ENCODE data around the gene MACROD2. TPM values are rescaled to one million over a fixed set of nuclear protein-coding genes. Genes with fewer than 3 reads are reported as not detected.

Gene MACROD2
- total RNA-seq, 2 donors from 2014 or later = 0.95 to 4.2 TPM

DNA sequence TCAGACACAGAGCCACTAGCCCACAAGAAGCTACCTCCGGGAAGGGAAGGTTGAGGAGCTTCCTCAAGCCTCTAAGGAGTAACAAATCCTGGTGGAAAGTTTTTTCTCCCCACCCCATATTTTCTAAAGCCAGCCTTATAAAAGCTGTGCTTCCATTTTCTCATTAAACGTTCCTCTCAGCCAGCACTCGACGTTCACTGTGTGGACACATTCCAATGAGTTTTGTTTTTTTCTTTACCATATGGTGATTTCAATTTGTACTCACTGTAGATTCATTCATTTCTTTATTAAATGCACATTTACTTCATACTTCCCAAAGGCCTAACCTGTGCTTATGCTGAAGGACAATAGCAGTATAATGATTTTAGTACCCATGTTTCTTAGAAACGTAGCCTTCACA is 536.5 kb downstream of the MACROD2 start:
- H3K4me3 ChIP-seq = no peak overlapping the region
- ATAC-seq (ENCODE audit: insufficient number of reproducible peaks, low FRiP score, low read depth) (no peak), DNase-seq (ENCODE audit: low spot score) (no peak)
- TF ChIP-seq, protein P1, sequence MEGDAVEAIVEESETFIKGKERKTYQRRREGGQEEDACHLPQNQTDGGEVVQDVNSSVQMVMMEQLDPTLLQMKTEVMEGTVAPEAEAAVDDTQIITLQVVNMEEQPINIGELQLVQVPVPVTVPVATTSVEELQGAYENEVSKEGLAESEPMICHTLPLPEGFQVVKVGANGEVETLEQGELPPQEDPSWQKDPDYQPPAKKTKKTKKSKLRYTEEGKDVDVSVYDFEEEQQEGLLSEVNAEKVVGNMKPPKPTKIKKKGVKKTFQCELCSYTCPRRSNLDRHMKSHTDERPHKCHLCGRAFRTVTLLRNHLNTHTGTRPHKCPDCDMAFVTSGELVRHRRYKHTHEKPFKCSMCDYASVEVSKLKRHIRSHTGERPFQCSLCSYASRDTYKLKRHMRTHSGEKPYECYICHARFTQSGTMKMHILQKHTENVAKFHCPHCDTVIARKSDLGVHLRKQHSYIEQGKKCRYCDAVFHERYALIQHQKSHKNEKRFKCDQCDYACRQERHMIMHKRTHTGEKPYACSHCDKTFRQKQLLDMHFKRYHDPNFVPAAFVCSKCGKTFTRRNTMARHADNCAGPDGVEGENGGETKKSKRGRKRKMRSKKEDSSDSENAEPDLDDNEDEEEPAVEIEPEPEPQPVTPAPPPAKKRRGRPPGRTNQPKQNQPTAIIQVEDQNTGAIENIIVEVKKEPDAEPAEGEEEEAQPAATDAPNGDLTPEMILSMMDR (IDR thresholded peaks at IDR 0.05) = no peak
- H3K9me3 ChIP-seq = no peaks in the 10 kb centered on the region
- no peaks in the 10 kb centered on the region for H3K4me1 ChIP-seq (ENCODE audit: control insufficient read depth in 1 of 2, low read depth in 2 of 2)
- no peaks in the 10 kb centered on the region for H3K36me3 ChIP-seq
- H3K27ac ChIP-seq = no peak overlapping the region
- no peaks in the 10 kb centered on the region for H3K27me3 ChIP-seq (replicated peaks; ENCODE audit: insufficient read depth)

DNA sequence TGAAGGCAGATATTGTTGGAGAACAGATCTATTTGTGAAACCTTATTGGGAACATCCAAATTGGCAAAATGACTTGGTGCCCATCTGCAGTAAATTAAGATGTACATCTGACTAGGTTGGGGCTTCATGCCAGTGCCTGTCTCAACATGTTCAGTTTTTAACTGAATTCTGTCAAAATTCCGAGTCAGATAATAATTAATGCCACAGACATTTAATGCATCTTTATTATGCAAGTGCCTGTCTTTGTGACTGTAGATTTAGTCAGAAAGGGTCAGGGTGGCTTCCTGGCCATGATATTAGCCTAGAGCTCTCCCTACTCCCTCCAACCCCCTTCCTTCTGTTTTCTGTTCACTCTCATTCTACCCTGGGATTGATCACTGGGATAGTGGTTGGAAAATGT is 541.4 kb downstream of the MACROD2 start:
- Histone ChIP-seq H3K4me1 (ENCODE audit: control insufficient read depth in 1 of 2, low read depth in 2 of 2) (no peaks in the 10 kb centered on the region), H3K36me3 (no peaks in the 10 kb centered on the region), H3K27me3 (replicated peaks; ENCODE audit: insufficient read depth) (no peaks in the 10 kb centered on the region), H3K4me3 (no peak overlapping the region), H3K27ac (no peak overlapping the region), H3K9me3 (no peaks in the 10 kb centered on the region)
- ATAC-seq (ENCODE audit: insufficient number of reproducible peaks, low FRiP score, low read depth) (no peak), DNase-seq (ENCODE audit: low spot score) (no peak)
- TF ChIP-seq, protein P1 (IDR thresholded peaks at IDR 0.05) = no peak

DNA sequence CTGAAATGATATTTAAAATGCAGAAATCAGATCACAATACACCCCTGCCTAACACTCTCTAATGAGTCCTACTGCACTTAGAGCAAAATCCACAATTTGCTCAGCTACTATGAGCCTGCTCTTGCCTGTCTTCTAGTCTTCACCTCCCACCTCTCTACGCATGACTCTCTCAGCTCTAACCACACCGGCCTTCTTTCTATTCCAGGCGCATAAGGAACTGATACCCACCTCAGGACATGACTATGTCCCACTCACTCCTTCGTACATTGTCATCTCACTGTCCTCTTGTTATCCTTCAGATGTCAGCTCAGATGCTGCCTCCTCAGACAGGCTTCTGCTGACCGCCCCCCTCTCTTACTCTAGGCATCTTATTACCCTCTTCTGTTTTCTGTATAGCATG is 543.1 kb downstream of the MACROD2 start:
- DNase-seq (ENCODE audit: low spot score) = no peak
- ATAC-seq (ENCODE audit: insufficient number of reproducible peaks, low FRiP score, low read depth) = no peak
- Histone ChIP-seq H3K36me3 (no peaks in the 10 kb centered on the region), H3K9me3 (no peaks in the 10 kb centered on the region), H3K27ac (no peak overlapping the region), H3K4me3 (no peak overlapping the region), H3K27me3 (replicated peaks; ENCODE audit: insufficient read depth) (no peaks in the 10 kb centered on the region), H3K4me1 (ENCODE audit: control insufficient read depth in 1 of 2, low read depth in 2 of 2) (no peaks in the 10 kb centered on the region)
- TF ChIP-seq, protein P1 (IDR thresholded peaks at IDR 0.05) = no peak

DNA sequence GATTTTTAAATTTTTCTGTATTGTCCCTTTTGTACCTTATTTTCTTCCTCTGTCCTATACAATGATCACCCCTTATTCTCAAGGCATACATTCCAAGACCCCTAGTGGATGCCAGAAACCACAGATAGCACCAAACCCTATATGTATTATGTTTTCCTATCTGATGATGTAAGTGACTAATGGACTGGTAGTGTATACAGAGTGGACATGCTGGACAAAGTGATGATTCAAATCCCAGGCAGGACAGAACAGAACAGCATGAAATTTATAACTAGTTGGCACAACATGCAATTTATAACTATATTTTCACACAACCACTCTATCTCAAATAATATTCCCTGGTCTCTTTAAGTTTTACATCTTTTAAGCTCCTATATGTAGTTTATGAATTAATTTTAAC is 547.7 kb downstream of the MACROD2 start:
- Histone ChIP-seq H3K4me1 (ENCODE audit: control insufficient read depth in 1 of 2, low read depth in 2 of 2) (no peaks in the 10 kb centered on the region), H3K9me3 (no peaks in the 10 kb centered on the region), H3K27ac (no peak overlapping the region), H3K27me3 (replicated peaks; ENCODE audit: insufficient read depth) (no peaks in the 10 kb centered on the region), H3K36me3 (no peaks in the 10 kb centered on the region), H3K4me3 (no peak overlapping the region)
- ATAC-seq (ENCODE audit: insufficient number of reproducible peaks, low FRiP score, low read depth) (no peak), DNase-seq (ENCODE audit: low spot score) (no peak)
- TF ChIP-seq, protein P1 (IDR thresholded peaks at IDR 0.05) = no peak

DNA sequence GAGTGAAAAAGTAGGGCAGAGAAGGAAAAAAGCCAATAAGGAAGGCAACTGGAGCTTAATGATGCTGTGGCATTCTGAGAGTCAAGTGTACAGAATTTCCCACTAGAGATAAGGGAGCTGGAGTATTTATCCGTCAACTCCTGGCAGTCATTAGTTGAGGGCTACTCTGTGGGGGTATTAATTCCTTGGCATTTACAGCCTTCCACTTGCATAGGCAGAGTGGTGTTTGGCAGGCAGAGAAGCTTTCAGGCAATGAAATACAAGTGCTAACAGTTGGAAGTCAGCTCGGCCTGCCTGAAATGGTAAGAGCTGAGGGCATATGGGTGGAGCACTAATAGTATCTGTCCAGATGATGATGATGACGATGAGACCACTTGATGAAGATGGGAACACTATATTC is 549.4 kb downstream of the MACROD2 start:
- no peaks in the 10 kb centered on the region for H3K9me3 ChIP-seq
- no peak for DNase-seq (ENCODE audit: low spot score)
- TF ChIP-seq, protein P1 (IDR thresholded peaks at IDR 0.05) = no peak
- H3K27ac ChIP-seq = no peak overlapping the region
- H3K4me3 ChIP-seq = no peak overlapping the region
- ATAC-seq (ENCODE audit: insufficient number of reproducible peaks, low FRiP score, low read depth) = no peak
- no peaks in the 10 kb centered on the region for H3K27me3 ChIP-seq (replicated peaks; ENCODE audit: insufficient read depth)
- H3K4me1 ChIP-seq (ENCODE audit: control insufficient read depth in 1 of 2, low read depth in 2 of 2) = no peaks in the 10 kb centered on the region
- no peaks in the 10 kb centered on the region for H3K36me3 ChIP-seq
